ENCODE results near the gene SDR42E2. TPM values are rescaled to one million over a fixed set of nuclear protein-coding genes. Genes with fewer than 3 reads are reported as not detected.

SDR42E2 gene
- total and polyA plus RNA-seq, 2 of the 8 experiments (the other 6 are each of a cell fraction or from before 2014, with no cell fraction given) = 0.08 TPM; not detected in 1

GRCh38 chr16:22183335-22183734 is 21.0 kb downstream of the SDR42E2 start:
- Histone ChIP-seq H3K36me3 (ENCODE audit: control insufficient read depth in 2 of 4, insufficient read depth in 4 of 4, low read length in 3 of 4) (no peaks in the 10 kb centered on the region), H3K27ac (ENCODE audit: low read depth, low read length) (no peak overlapping the region), H3K14ac (ENCODE audit: insufficient read length) (no peak overlapping the region), H2AK5ac (ENCODE audit: low read depth, low read length) (no peak overlapping the region), H3K56ac (replicated peaks; ENCODE audit: insufficient read length, low read depth, low read length) (no peak overlapping the region), H2BK12ac (ENCODE audit: low read depth, low read length) (no peak overlapping the region), H3K9me3 (ENCODE audit: insufficient read depth in 2 of 2, low read depth in 1 of 2, low read length in 1 of 2) (no peaks in the 10 kb centered on the region), H4K91ac (replicated peaks; ENCODE audit: insufficient read length, low read length) (no peak overlapping the region), H3K79me1 (ENCODE audit: low read depth, low read length) (no peaks in the 10 kb centered on the region), H2BK15ac (ENCODE audit: low read length) (no peak overlapping the region), H2AFZ (ENCODE audit: low read length) (no peak overlapping the region), H2BK120ac (replicated peaks; ENCODE audit: low read depth, low read length) (no peak overlapping the region), H3K23me2 (ENCODE audit: low read depth, low read length) (no peaks in the 10 kb centered on the region), H3K4me3 (ENCODE audit: extremely low read depth in 1 of 4, insufficient read depth in 2 of 4, low read depth in 3 of 4, low read length in 4 of 4) (no peak overlapping the region), H3K4me2 (ENCODE audit: insufficient read depth in 1 of 2, low read depth in 2 of 2, low read length in 2 of 2) (no peak overlapping the region), H2BK5ac (ENCODE audit: low read depth, low read length) (no peak overlapping the region), H3K23ac (ENCODE audit: insufficient read length) (no peak overlapping the region), H4K8ac (ENCODE audit: extremely low read depth, insufficient read depth, low read length) (no peak overlapping the region), H3K4ac (replicated peaks; ENCODE audit: insufficient read length, low read depth, low read length) (no peak overlapping the region), H4K20me1 (replicated peaks in 1 of 2; ENCODE audit: control insufficient read depth in 1 of 2, insufficient read depth in 2 of 2, low read length in 2 of 2) (no peaks in the 10 kb centered on the region), H4K5ac (ENCODE audit: insufficient read length, low read depth, low read length) (no peak overlapping the region), H2BK20ac (ENCODE audit: low read length) (no peak overlapping the region), H3K18ac (ENCODE audit: extremely low read depth, low read length) (no peak overlapping the region), H3K27me3 (replicated peaks in 1 of 4; ENCODE audit: control insufficient read depth in 3 of 4, extremely low read depth in 1 of 4, insufficient read depth in 3 of 4, low read length in 3 of 4) (no peaks in the 10 kb centered on the region), H3K9ac (replicated peaks in 1 of 4; ENCODE audit: extremely low read depth in 1 of 4, low read depth in 3 of 4, low read length in 3 of 4) (no peak overlapping the region), H3K79me2 (ENCODE audit: control insufficient read depth in 1 of 2, insufficient read depth in 2 of 2, low read length in 2 of 2) (no peaks in the 10 kb centered on the region), H3K4me1 (replicated peaks in 1 of 4; ENCODE audit: control insufficient read depth in 3 of 4, insufficient read depth in 4 of 4, low read length in 3 of 4) (0 out of 7 replicates have a peak, but pooled peaks cover 0 to 2% (median 0%) of the 10 kb centered on the region in 4 experiments)
- CTCF ChIA-PET (ENCODE audit: partially characterized antibody) = interaction anchor here (0.9 to 8.0 kb wide), 10 partner anchors 8 to 183 kb away, joined by 3 to 127 read pairs (median 5); partner anchors contain the start of gene PDZD9
- POLR2A ChIA-PET (ENCODE audit: partially characterized antibody) = interaction anchor here (0.7 kb wide), 1 partner anchor 178 kb away, joined by 3 read pairs; no protein-coding TSS in a partner anchor
- no peak for DNase-seq (ENCODE audit: low read depth in 1 of 2, low spot score in 2 of 2)
- FAIRE-seq = no peak
- WGBS, 2 experiments (ENCODE audit: extremely low coverage in 1 of 2, insufficient coverage in 1 of 2, insufficient read length in 1 of 2, insufficient replicate concordance in 2 of 2, low coverage in 1 of 2, low lambda C conversion rate in 2 of 2, missing lambda C conversion rate in 1 of 2) = 79% methylated on average over 5 of the region's 5 CpGs; no CpG with 5 or more reads in 1 of the 2 experiments
- TF ChIP-seq SIN3A (conservative IDR thresholded peaks at IDR 0.05 in 1 of 2, IDR thresholded peaks at IDR 0.05 in 1 of 2; ENCODE audit: low read depth in 1 of 2, low read length in 2 of 2) (no peak), E2F6 (IDR thresholded peaks at IDR 0.05) (no peak), EGR1 (IDR thresholded peaks at IDR 0.05; ENCODE audit: borderline replicate concordance, low read depth, low read length) (no peak), POLR2AphosphoS5 (IDR thresholded peaks at IDR 0.05; ENCODE audit: low read depth, low read length) (no peak), HDAC2 (IDR thresholded peaks at IDR 0.05; ENCODE audit: borderline replicate concordance in 1 of 2, low read depth in 2 of 2, low read length in 2 of 2) (no peak), BACH1 (IDR thresholded peaks at IDR 0.05; ENCODE audit: low read length) (no peak), RBBP5 (IDR thresholded peaks at IDR 0.05; ENCODE audit: borderline replicate concordance, low read depth, low read length) (no peak), MAFK (IDR thresholded peaks at IDR 0.05; ENCODE audit: low read depth, low read length) (no peak), JUND (IDR thresholded peaks at IDR 0.05; ENCODE audit: low read length) (no peak), TAF1 (IDR thresholded peaks at IDR 0.05; ENCODE audit: low read depth, low read length) (no peak)
